Activated T-cell treated with anti-CD3 and anti-CD28 coated beads, Interleukin-2, amount 50 U/mL, for 4 hours (primary cell): ENCODE data around the gene ITGB7. TPM values are rescaled to one million over a fixed set of nuclear protein-coding genes. Genes with fewer than 3 reads are reported as not detected.
A peak's percentile ranks its signal among the peaks of the same experiment; 100 is the strongest.

Experiments used
- ATAC-seq, 2 donors: fragments of 200-7000 bp; cut with Tn5 transposase; one replicate each; pipeline ENCODE4 v1.10.0; 2021
- DNase-seq: peaks from one replicate; pipeline ENCODE4 v3.0.0-alpha.2; 2020
- H3K27me3 Mint-ChIP-seq: one replicate; pipeline ENCODE4 v1.8.0; 2021; ENCODE audit warnings: low read depth, mixed read lengths
- H3K36me3 Mint-ChIP-seq: one replicate; pipeline ENCODE4 v1.8.0; 2022; ENCODE audit warnings: mixed read lengths; ENCODE audit not compliant: insufficient read depth
- H3K4me1 Mint-ChIP-seq: one replicate; pipeline ENCODE4 v1.8.0; 2021; ENCODE audit warnings: low read depth, mixed read lengths
- H3K4me3 Mint-ChIP-seq: one replicate; pipeline ENCODE4 v1.8.0; 2021; ENCODE audit warnings: mild to moderate bottlenecking, moderate library complexity, mixed read lengths
- H3K9me3 Mint-ChIP-seq: one replicate; pipeline ENCODE4 v1.8.0; 2021; ENCODE audit warnings: mixed read lengths
- total RNA-seq, 3 donors: library from RNA; stranded (reverse); gene quantifications; one replicate each; pipeline ENCODE4 v1.2.1, GENCODE V29; 2021

ITGB7 gene
- total RNA-seq, 3 donors from 2014 or later = 82.1 to 140 (median 124) TPM

DNA sequence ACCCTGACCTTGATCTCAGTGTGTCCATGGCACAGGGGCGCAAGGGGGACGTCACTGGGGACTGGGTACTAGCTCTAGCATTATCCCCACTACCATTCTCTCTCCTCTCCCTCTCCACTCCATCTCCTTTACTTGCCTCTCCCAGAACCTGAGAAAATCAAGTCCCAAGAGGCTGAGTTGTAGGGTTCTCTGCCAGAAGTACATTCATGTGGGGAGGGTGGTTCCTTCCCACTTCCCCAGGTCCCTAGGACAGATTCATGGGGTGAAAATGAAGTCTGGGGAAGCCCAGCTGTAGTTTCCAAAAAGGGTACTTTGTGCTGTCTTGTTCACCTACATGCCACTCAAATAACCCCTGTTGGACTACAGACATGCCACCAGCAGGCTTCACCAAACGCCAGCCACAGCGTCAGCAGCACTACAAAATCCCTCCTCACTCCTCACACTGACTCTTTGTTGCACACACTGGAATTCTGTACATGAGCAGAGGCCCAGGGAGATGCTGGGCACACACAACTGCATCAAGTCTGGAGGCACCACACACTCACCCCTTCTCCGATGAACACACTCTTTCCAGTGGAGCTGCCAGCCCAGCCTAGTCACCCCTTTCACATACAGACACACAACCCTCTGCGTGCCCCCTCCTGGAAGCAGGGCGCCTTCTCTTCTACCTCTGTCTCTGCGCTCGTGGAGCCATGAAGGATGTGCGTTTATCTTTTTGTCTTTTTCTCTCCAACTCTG, 18.0 kb upstream of the ITGB7 start:
- ATAC-seq = no peak
- peaks cover 4% of the 10 kb centered on the region for H3K36me3 Mint-ChIP-seq
- H3K4me3 Mint-ChIP-seq = no peak overlapping the region
- no peaks in the 10 kb centered on the region for H3K9me3 Mint-ChIP-seq
- H3K27me3 Mint-ChIP-seq = no peaks in the 10 kb centered on the region
- no peak for DNase-seq
- peaks cover 70% of the 10 kb centered on the region for H3K4me1 Mint-ChIP-seq

DNA sequence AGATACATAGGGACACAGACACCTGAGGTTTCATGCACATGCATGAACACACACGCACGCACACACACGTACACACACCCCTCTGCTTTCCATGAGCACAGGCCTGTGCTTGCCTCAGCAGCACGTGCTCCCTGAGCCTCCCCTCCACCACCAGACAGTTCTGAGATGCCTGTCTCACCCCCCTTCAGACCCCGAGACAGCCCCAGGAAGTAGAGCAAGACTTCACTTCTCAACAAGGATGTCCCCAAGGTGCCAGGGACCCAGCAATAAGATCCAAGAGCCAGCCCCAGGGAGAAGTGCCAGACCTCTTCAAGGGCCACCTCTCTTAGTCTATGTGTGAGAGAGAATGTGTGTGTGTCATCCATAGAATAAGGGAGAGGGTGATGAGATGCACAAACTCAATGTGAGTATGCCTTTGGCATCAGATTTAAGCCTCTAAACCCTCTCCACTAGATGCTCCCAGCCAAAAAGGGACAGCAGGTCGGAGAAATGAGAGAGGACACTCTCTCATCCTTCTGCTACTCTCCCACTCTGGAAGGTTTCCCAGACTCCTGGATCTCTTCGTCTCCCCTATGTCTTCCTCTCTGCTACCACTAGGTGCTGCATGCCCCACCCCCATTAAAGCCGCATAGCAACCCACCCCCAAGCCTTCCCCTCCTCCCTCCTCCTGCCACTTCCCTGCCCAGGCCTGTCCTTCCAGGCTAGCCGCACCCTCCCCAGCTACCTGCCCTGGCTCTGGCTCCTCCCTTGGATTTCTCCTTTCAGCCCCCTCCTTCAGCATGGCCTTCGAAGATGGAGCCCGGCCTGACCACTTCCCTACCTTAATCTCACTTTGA, 17.2 kb upstream of the ITGB7 start:
- H3K36me3 Mint-ChIP-seq = peaks cover 4% of the 10 kb centered on the region
- H3K4me3 Mint-ChIP-seq = peak overlapping the region; percentile 45

DNA sequence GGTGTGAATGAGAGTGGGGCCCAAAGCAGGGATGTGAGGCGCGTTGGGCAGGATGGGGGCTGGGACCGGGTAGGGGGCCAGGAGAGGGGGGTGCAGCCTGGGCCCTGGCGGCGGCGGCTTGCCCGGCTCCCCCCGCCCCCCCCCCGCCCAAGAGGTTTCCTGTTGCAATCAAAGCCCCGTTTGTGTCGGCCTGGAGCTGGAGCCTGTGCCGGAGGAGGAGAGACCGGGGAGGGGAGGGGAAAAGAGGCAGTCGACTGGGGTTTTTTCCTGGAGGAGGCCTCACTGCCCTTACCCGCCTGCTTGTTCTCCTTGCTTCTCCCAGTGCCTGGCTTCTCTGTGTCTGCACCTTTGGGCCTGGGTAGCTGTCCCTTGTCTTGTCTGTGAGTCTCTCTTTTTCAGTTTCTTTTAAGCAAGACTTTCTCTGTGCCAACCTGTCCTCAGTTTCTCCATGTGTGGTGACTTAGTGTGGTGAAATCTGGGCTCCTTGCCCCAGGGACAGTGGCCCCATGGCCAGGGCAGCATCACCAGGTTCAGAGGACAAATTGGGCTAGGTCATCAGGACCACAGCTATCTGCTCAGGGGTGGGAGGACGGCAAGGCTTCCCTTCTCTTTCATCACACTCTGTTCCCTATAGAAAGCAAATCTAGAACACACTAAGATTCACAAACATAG, 16.5 kb upstream of the ITGB7 start:
- peak overlapping the region; percentile 81 for H3K4me3 Mint-ChIP-seq
- no peaks in the 10 kb centered on the region for H3K27me3 Mint-ChIP-seq
- H3K4me1 Mint-ChIP-seq = peaks cover 69% of the 10 kb centered on the region
- ATAC-seq (no peak), DNase-seq (no peak)
- H3K36me3 Mint-ChIP-seq = peaks cover 4% of the 10 kb centered on the region
- H3K9me3 Mint-ChIP-seq = no peaks in the 10 kb centered on the region

More for the DNA sequence above, 17.2 kb upstream of the ITGB7 start:
- Mint-ChIP-seq H3K9me3 (no peaks in the 10 kb centered on the region), H3K27me3 (no peaks in the 10 kb centered on the region), H3K4me1 (peaks cover 67% of the 10 kb centered on the region)
- no peak for ATAC-seq
- DNase-seq = no peak

DNA sequence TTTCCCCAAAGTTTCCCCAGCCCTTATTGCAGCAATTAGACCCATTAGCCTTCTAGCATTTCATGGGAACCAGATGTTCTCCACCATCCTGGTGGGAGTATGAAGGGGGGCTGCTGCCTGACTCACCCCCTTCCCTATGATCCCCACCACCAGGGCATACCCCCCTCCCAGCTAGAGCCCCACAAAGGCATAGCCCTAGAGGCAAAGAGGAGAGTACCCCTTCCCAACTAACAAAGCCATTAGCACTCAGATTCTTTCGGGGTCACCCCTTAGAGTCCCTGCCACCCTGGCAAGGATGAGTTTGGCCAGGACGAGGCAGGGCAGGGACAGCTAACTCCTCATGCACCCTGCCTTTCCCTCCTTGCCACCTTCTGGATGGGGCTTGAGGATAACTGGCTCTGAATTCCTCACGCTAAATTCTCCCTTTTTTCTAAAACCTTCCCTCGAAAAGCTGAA, 15.8 kb upstream of the ITGB7 start:
- DNase-seq (no peak), ATAC-seq (no peak)
- Mint-ChIP-seq H3K4me3 (peak overlapping the region; percentile 81), H3K27me3 (no peaks in the 10 kb centered on the region), H3K9me3 (no peaks in the 10 kb centered on the region), H3K36me3 (peaks cover 4% of the 10 kb centered on the region), H3K4me1 (peaks cover 72% of the 10 kb centered on the region)

DNA sequence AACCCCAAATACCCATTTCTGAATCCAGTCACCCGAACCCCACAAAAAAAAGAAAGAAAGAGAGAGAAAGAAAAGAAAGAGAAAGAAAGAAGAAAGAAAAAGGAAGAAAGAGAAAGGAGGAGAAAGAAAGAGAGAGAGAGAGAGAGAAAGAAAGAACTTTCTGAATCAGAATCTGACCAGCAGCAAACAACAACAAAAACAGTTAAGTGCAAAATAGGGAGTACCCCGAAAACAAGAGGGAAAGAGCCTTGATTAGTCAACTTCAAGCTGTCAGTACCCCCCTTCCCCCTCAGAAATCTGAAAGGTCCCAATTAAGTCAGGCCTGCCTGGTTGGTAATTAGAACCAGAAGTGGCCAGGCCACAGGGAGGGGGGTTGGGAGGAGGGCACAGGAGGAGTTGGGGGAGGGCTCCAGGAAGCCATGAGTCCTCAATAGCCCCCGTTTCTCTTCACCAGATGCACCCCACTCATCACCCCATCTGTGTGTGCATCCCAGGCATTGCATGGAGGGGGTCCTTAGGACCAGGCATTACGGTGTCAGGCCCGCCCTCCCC, 15.2 kb upstream of the ITGB7 start:
- Mint-ChIP-seq H3K36me3 (peaks cover 4% of the 10 kb centered on the region), H3K4me3 (peak overlapping the region; percentile 81), H3K27me3 (no peaks in the 10 kb centered on the region), H3K4me1 (peaks cover 75% of the 10 kb centered on the region), H3K9me3 (no peaks in the 10 kb centered on the region)
- DNase-seq (no peak), ATAC-seq (no peak)

DNA sequence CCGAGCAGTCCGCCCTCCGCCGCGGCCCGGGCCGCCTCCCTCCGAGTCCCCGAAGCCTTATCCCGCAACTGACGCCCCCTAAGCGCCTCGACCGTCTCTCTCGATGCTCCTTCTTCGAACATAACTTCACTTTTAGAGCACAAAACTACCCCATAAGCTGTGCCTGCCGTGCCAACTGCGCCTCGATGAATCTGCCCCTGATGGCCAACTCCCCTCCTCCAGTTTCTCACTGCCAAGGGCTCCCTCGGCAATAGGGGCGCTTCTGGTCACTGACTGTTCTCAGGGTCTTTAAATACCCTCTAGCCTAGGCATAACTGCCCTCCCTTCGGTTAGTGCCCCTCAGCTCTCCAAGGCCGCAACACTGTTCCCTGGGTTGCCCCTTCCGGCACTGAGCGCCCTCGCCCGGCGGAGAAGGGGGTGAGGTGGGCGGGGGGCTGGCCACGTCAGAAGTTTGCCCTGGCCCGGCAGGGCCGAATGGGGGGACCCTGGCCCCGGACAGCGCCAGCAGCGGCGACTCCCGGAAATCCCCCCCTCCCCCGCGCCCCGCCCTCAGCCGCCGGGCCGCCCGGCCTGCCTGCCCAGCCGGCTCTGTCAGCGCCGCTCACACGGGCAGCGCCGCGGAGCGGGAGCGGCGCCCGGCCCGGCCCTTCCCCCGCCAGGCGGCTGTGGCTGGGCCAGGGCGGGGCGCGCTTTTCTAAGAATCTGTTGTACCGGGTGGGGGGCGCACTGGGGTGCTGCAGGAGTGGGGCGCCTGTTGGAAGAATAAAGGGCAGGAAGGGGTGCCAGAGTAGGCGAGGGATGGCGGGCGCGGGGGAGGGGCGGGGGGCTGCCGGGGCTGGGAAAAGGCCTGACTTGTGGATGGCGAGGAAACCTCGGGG, 14.4 kb upstream of the ITGB7 start:
- no peak for DNase-seq
- peaks cover 79% of the 10 kb centered on the region for H3K4me1 Mint-ChIP-seq
- H3K27me3 Mint-ChIP-seq = no peaks in the 10 kb centered on the region
- peak; percentile 5 to 6 for ATAC-seq
- peak overlapping the region; percentile 88 for H3K4me3 Mint-ChIP-seq
- H3K9me3 Mint-ChIP-seq = no peaks in the 10 kb centered on the region
- no peaks in the 10 kb centered on the region for H3K36me3 Mint-ChIP-seq

DNA sequence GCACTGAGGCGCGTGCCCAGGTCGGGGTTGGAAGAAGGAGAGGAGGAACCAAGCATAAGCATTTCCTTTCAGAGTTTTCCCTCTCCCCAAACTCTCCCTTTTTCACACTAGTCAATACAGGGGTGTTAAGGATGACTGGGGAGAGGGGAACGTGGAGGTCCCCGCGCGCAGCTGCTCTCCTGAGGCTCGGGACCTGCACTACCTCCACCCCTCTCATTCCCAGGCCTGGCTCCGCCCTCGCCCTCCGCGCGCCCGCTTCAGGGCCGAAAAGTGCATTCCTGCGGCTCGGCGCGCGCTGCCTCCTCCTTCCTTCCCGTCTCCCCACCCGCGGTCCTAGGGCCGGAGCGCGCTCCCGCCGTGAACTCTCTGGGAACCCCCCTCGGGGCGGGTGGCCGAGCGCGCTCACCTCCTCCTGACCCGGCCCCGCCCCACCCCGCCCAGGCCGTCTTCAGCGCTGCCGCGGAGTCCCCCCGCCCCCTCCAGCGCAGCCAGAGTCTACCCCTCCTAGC, 13.7 kb upstream of the ITGB7 start:
- DNase-seq (peak; percentile 63), ATAC-seq (peak; percentile 60 to 62)
- Mint-ChIP-seq H3K4me1 (peaks cover 83% of the 10 kb centered on the region), H3K9me3 (no peaks in the 10 kb centered on the region), H3K4me3 (peak overlapping the region; percentile 88), H3K36me3 (no peaks in the 10 kb centered on the region), H3K27me3 (no peaks in the 10 kb centered on the region)

DNA sequence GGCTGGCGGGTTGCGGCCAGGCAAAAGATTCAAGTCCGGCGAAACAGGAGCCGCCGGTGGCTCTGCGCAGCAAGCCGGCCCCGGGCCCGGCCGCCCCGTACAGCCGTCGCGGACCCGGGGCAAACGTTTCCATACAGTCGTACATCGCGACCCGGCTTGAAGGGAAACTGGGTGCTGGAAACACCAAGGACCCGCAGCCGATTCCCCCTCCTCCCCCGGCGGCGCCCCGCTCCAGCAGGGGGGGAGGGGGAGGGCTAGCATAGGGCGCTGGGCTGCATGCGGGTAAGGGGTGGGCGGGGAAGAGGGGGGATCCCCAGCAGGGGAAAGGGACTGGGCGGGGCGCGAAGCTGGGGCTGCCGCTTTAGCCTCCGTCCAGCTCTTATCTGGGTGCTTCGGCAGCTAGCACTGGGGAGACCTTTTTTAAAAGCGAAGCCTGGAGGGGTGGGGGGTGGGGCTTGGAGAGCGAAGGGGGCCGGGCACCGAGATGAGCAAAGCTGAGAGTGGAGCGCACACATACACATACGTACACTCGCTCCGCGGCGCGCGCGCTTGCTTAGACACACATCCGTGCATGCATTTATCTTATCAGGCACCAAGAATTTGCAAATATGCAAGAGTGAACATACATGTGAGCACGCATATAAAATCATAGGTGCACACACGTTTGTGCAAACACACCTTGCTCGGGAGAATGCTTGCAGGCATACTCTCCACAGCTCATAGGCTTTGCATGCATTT, 13.1 kb upstream of the ITGB7 start:
- peaks cover 83% of the 10 kb centered on the region for H3K4me1 Mint-ChIP-seq
- H3K4me3 Mint-ChIP-seq = peak overlapping the region; percentile 93
- H3K27me3 Mint-ChIP-seq = no peaks in the 10 kb centered on the region
- peak; percentile 61 to 62 for ATAC-seq
- H3K36me3 Mint-ChIP-seq = peaks cover 4% of the 10 kb centered on the region
- H3K9me3 Mint-ChIP-seq = no peaks in the 10 kb centered on the region
- peak; percentile 61 for DNase-seq

DNA sequence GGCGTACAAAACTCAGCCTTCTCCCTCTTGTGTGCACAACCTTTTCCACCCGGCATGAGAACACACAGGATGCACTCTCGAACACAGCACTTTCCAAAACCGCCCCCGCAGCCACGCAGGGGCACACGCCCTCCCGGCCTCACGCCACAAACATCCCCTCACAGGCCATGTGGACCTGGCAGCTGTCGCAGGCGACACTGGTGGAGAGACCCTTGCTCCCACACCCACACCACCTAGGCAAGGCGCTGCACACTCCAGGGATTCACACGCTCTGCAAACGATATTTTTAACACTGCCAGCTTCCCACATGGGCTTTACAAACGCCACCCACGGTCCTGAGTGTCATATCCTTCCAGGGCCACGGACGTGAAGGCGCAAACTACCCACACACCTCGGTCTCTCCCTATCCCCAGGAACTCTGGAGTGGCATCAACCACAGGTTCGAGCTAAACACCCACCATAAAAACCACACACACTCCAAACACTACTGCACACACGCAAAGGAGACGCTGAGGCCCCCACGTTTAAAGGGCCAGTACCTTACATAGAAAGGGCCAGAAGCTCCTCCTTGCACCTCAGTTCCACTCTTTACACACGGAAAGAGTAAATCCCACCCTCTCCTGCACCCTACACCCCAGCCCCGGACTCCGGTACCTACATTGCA, 12.4 kb upstream of the ITGB7 start:
- H3K36me3 Mint-ChIP-seq = peaks cover 4% of the 10 kb centered on the region
- H3K4me1 Mint-ChIP-seq = peaks cover 80% of the 10 kb centered on the region
- no peaks in the 10 kb centered on the region for H3K9me3 Mint-ChIP-seq
- peak; percentile 50 to 53 for ATAC-seq
- peak overlapping the region; percentile 93 for H3K4me3 Mint-ChIP-seq
- no peaks in the 10 kb centered on the region for H3K27me3 Mint-ChIP-seq
- peak; percentile 52 for DNase-seq

DNA sequence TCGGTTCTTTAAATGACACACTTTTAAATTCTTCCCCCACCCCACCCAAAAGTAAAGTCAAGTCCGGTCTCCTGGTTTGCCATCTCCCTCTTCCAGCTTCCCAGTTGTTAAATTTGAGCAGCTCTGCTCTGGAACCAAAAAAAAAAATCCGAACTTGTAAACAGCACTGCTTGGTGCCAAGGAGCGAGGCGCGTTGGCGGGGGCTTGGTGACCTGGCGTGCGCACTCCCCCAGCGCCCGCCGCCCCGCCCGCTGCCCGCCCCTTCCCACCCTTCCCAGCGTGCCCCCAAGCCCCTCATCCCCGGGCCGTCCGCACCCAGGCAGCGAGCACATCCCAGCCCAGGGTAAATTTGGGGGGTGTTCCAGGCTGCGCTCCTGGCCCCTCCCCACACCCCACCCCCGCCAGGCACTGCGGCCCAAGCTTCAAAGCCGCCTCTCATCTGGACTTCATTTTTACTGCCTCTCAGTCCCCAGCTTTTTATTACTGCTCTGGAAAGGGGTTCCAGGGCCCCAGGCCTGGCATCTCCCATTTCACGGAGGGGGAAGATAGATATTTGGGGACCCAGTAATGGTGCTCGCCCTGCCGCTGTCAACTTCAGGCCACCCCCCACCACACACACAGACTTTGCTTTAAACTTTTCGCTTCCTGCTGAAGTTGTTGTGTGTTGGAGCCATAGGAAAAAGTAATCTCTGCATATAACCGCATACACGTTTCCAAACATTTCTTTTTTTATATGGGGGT, 11.7 kb upstream of the ITGB7 start:
- peaks cover 80% of the 10 kb centered on the region for H3K4me1 Mint-ChIP-seq
- no peak for ATAC-seq
- H3K36me3 Mint-ChIP-seq = peaks cover 10% of the 10 kb centered on the region
- peak overlapping the region; percentile 93 for H3K4me3 Mint-ChIP-seq
- H3K27me3 Mint-ChIP-seq = no peaks in the 10 kb centered on the region
- no peaks in the 10 kb centered on the region for H3K9me3 Mint-ChIP-seq
- DNase-seq = no peak

DNA sequence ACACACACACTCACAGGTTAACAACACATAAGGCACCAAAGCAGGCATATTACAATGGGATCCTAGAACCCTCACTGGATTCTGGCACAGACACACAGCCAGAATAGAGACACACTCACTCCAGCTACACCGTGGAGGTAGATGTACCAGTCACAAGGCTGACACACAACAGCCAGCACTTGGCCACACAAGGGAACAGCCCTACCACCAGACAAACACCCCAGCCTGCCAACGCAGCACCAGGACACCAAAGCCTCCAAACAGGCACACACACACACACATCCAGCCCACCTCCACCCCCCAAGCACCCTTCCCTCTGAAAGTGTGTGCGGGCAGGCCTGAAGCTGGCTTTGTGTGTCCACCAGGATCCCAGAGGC, 10.9 kb upstream of the ITGB7 start:
- DNase-seq = no peak
- no peaks in the 10 kb centered on the region for H3K9me3 Mint-ChIP-seq
- peak overlapping the region; percentile 93 for H3K4me3 Mint-ChIP-seq
- H3K4me1 Mint-ChIP-seq = peaks cover 81% of the 10 kb centered on the region
- no peak for ATAC-seq
- peaks cover 11% of the 10 kb centered on the region for H3K36me3 Mint-ChIP-seq
- no peaks in the 10 kb centered on the region for H3K27me3 Mint-ChIP-seq
